Posterior vena cava (tissue), 2 donors: ENCODE results near the gene MRPS23. TPM values are rescaled to one million over a fixed set of nuclear protein-coding genes. Genes with fewer than 3 reads are reported as not detected.

Source experiments
- DNase-seq: peaks from one replicate; pipeline ENCODE4 v3.0.0-alpha.2; 2020; ENCODE audit warnings: low spot score
- intact Hi-C, 2 donors: fragments of 100-400 bp; cut with DNase I; formaldehyde crosslinking; loops; one replicate each; pipeline versions ENCODE4 v1.14.1 to v1.14.2; 2022 to 2023
- long read RNA-seq, 2 donors: library from polyadenylated mRNA; unstranded; transcript quantifications; one replicate each; pipeline ENCODE4 v2.0.0, GENCODE V29; 2020 to 2021
- total RNA-seq, 2 donors: library from RNA; stranded (reverse); fragmentation: NEBNext Ultra II Directional; extraction: Animal tissue kit (Norgen Biotek cat#: 25700); gene quantifications; one replicate each; pipeline ENCODE4 v1.2.1, GENCODE V29; 2021
- donor health status: DM: yes; HTN: yes; CAD: no.
- donor health status: DM: yes; HTN: yes; CAD: no.

MRPS23 gene
- 10 to 100 TPM; 25.2 to 26.5 TPM for total RNA-seq
- long read RNA-seq, donor 1, full-length matches to known transcripts = 4 of 5 reads
- long read RNA-seq, donor 1, partial matches to known transcripts = 1 of 5 reads
- long read RNA-seq, donor 1, other reads (novel, unspliced or antisense) = 0 of 5 reads
- long read RNA-seq, donor 2, full-length matches to known transcripts = 20 of 23 reads
- long read RNA-seq, donor 2, partial matches to known transcripts = 1 of 23 reads
- long read RNA-seq, donor 2, other reads (novel, unspliced or antisense) = 2 of 23 reads

DNA sequence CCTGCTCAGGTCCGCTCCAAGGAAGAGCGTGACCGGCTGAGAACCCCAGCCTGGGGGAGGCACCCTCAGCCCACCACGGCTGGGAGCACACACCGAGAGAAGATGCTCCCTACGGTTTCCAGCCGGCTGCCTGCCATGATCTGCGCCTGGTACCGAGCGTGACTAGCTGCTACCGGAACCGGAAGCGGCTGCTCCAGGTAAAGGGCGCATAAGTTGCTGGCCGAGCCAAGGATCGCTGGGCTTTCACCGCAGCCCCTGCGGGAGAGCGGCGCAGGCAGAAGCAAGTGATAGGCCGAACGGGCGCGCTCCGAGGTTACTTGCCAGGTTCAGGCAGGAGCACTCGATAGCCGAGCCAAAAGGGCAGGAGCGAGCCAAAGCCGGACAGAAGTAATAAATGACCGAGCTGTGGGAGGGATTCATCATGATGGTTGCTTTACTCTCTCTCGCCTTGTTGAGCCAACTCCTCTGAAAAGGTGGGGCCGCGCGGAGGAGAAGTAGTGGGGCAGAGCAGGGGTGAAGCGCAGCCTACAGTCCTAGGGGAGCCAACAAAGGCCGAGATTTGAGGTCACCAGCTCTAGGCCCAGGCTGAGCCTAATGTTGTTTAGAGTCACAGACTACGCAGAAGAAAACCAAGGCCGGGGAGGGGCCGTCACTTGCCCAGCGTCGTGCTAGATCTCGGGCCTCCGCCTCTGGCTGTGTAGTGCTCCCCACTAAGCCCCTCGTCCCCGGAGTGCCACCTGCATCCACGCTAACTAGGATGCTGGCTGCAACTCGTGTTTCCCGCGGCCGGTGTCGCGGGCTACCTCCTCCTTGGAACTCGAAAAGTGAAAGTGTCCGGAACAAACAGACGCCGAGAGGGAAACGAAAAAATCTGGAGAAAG lies at the start of gene MRPS23:
MRPS23 (minus strand) TSS at position 171 of the 881 bp plus-strand sequence; CDS start at position 137, 34 bp downstream.
- DNase-seq = peak; percentile 99
- intact Hi-C loops = loop anchor here in 1 of 2 donors (5.0 kb wide), 1 partner anchor 833 kb away; no protein-coding TSS in a partner anchor

DNA sequence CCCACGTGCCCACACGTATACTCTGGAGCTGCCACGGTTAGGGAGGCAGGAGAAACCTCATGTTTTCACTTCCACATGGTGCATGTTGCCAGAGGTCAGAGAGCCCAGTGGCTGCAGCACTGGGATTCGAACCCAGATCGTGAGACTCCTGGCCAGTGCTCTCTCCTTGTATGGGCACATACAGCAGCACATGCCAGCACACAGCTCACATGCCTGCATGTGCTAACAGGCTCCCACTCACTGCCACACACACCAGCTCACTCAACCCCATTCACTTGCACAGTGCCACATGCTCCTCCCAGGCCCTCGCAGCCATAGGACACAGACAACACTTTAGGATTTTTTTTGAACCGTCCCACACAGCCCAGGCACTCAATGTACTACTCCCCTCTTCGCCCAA lies 49.5 kb upstream of the MRPS23 start:
- intact Hi-C loops = loop anchor here in 1 of 2 donors (10.0 kb wide), 1 partner anchor 55 kb away; the partner anchor contains the start of gene CUEDC1
- no peak for DNase-seq

DNA sequence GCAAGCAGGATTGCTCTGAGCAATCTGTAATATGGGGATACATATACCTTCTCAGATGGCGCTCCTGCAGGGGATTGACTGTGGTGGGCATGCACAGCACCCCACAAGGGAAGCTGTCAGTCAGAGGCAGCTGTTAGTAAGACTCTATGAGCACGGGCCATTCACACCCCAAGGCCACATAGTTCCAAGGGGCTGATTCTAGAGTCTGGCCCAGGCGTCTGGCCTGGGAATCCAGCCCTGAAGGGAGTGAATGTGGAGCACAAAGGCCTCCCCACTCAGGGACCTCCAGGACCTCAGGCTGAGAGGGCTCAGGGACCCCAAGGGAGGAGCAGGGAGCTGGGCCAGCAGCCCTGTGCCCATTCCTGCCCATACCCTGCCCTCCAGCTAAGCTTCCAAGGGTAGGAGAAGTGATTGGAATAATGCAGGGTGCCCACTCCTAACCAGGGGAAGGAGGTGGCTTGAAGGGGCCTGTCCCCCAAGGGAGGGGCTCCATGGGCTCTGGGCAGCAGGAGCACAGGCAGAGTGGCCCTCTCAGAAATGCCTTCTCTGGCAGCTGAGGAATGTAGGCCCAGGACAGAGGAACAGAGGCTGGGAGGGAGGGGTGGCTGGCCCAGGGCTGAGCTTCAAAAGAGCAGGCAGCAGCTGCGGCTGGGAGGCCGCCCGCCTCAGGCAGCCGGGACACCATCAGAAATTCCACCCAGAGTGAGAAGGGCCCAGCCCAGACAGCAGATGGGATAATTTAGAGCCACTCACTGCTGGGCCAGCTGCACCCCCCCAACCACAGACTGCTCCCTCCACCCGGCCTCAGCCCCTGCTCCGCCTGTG lies 48.9 kb upstream of the MRPS23 start:
- DNase-seq = peak; percentile 88
- intact Hi-C loops = loop anchor here in 1 of 2 donors (10.0 kb wide), 1 partner anchor 56 kb away; the partner anchor contains the start of gene CUEDC1

DNA sequence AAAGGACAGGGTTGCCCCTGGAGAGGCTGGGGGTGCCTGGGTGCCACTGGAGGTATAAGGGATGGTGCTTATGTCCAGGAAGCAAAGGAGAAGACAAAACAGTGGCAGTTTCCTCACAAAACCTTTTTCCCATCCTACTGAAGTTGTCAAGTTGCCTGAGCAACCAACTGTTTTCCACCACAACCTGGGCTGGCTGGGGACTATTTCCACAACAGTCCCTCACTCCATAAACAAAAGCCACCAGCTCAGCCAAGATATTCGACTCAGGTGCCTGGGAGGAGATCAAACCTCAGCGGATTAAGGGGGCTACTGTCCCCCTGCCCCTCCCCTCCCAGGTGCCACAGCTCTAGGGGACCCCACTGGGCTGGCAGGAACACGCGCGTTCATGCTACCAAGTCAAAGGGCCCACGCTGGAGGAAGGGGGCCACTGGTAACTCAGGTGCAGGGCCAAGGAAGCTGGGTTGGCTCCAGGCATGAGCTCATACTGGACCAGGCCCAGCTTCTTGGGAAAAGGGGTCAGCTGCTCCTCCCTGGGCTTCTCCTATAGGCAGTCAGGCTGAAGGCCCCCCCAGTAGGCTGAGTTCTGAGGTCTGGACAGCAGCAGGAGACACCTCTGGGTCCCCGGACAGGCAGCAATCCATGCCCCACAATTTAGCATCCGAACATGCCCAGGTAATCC lies 45.7 kb upstream of the MRPS23 start:
- intact Hi-C loops = loop anchor here in 1 of 2 donors (10.0 kb wide), 1 partner anchor 59 kb away; the partner anchor contains the start of gene CUEDC1
- no peak for DNase-seq

DNA sequence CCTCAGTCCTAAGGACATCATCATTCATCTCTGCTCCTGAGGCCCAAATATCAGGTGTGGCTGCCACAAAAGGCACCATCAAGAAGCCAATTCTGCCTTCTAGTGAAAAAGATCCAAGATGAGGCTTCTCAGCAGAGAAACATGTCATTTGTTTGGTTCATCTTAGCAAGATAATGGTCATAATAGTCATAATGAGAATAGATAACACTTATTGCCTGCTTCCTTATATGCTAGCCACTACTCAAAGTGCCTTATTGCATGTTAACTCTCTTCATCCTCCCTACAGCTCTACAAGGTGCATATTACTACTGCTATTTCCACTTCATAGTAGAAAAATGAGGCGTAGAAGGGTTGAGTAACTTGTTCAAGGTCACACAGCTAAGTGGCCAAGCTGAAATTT lies 45.0 kb upstream of the MRPS23 start:
- no peak for DNase-seq
- intact Hi-C loops = loop anchor here (5.0 to 10.0 kb wide), 3 partner anchors 38 to 62 kb away; partner anchors contain the start of gene CUEDC1 (in 2 of the 2)

DNA sequence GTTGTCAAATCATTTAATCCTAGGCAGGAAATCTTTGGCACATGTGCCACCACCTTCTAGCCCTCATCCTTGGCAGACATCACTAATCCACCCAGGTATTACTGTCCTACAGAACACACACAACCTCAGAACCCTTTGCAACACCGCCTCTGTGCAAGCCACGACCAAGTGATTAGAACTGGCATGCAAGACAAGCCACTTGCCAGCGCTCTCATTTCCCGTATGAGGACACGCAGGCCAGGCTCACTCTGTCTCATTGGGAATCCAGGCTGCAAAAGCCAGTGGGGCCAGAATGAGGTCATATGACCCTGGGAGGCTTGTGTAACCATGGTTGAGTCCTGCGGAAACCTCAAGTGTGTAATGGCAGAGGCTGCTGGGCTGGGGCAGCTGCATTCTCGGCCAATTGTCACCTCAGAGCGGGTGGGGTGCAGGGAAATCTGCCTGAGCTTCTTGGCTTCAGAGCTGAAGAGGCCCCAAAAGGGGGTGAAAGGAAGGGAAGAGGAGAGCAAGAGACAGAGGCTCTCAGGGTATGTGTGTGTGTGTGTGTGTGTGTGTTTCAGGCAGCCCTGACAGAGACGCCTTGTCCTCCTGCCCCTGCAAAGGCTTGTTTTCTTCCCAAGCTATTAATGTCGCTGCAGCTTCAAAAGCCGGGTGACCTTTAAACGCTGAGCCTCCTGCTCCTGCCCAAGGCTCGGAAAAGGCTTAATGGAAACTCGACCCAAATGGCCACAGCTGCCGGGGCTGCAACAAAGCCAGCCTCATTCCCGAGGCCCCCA lies 43.2 kb upstream of the MRPS23 start:
- peak; percentile 96 for DNase-seq
- intact Hi-C loops = loop anchor here (5.0 to 10.0 kb wide), 3 partner anchors 36 to 64 kb away; partner anchors contain the start of gene CUEDC1 (in 2 of the 2)

DNA sequence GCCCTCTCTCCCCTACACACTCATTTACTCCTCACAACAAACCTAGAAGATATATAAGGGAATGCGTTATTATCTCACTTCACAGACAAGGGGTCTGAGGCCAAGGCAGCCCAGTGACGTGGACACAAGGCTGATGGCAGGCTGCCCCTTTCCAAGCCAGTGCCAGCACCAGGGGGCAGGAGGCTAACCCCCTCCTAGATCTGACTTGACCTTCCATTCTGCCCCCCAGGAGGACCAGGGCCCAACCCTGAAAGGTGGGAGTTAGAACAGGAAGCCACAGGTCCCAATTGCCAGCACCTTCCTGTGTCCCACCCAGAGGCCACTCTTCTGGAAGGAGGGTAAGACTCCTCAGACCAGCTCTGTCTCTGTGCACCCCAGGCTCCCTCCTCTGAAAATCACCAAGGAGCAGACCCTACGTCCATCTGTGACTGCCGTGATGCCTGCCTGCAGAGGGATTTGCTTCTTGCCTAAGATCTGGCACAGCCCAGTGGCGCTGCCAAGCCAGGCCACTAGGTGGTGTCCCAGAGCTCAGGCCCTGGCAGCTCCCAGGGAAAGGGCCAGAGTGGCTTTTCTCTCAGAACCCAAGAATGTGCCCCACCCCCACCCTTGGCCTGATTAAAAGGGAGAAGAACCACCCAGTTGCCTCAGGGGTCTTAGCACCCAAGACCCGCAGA lies 42.4 kb upstream of the MRPS23 start:
- DNase-seq = peak; percentile 96
- intact Hi-C loops = loop anchor here (5.0 to 10.0 kb wide), 3 partner anchors 35 to 65 kb away; partner anchors contain the start of gene CUEDC1 (in 2 of the 2)

DNA sequence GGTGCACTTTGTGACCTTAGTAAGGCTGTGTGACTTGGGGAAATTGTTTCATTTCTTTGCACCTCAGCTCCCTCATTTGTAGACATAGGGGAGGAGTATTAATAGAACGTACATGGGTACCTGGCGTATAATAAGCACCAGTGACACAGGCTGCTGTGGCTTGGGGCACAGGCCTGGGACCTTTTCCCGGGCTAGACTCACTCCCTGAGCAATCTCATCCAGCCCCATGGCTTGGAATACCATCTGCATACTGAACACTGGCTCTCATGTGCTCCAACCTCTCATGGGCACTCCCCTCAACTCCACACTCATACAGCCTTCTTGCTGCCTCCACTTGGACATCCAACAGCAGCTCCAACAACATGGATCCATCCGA lies 41.0 kb upstream of the MRPS23 start:
- intact Hi-C loops = loop anchor here (5.0 to 10.0 kb wide), 3 partner anchors 34 to 66 kb away; partner anchors contain the start of gene CUEDC1 (in 2 of the 2)
- no peak for DNase-seq

DNA sequence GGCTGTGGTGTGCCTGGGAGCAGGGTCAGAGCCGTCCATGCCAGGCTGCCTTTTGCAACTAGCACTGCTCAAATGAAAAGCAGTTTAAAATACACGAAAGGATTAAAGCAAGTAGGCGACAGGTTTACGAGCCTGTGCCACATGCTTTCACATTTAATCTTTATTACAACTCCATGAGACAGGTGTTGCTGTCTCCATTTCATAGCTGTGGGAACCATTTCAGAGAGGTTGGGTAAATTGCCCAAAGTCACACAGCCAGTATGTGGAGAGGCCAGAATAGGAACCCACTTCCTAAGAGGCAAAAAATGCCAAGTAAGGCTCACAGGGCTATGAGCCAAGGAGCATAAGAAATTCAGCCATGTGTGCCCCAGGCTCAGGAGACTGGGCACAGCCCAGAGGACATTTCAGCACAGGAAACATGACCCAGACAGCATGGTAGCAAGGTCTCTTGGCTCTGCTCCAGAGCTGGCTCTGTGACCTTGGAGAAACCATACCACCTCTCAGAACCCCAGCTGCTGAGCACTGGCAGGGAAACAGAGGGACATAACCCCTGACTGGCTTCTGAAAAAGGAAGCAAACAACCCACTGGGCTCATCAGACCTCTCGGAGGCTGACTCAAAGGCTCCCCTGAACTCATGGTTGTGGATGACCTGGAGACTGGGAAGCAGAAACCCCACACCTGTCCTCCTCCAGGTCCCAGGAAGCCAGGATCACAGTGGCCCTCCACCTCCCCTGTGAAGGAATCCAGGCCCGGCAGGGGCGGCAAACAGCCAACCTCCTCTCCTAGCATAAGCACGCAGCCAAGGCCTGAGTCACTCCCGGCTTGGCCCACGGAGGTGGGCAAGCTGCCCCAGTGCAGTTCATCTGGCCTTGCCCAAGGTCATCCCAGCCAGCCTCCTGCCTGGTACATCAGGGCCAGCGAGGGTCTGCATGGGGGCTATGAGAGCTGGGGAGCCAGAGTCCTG lies 40.3 kb upstream of the MRPS23 start:
- intact Hi-C loops = loop anchor here (5.0 to 10.0 kb wide), 3 partner anchors 33 to 67 kb away; partner anchors contain the start of gene CUEDC1 (in 2 of the 2)
- DNase-seq = peak; percentile 95

DNA sequence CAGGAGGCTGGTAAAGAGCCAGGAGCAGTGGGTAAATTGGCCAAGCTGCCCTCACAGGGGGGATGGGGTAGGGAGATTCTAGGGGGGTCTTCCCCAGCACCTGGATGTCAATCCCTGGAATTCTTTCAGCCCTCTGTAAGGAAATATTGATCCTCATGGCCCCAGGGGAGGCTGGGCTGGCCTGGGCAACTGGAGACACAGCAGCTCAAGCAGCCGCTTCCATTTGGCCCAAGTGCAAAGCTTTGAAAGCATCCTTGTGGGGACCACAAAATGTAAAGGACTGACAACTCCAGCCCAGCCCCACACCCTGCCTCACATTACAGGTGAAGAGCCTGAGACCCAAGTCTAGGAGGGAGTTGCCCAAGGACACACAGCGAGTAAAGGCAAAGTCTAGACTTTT lies 39.4 kb upstream of the MRPS23 start:
- no peak for DNase-seq
- intact Hi-C loops = no loop called here

DNA sequence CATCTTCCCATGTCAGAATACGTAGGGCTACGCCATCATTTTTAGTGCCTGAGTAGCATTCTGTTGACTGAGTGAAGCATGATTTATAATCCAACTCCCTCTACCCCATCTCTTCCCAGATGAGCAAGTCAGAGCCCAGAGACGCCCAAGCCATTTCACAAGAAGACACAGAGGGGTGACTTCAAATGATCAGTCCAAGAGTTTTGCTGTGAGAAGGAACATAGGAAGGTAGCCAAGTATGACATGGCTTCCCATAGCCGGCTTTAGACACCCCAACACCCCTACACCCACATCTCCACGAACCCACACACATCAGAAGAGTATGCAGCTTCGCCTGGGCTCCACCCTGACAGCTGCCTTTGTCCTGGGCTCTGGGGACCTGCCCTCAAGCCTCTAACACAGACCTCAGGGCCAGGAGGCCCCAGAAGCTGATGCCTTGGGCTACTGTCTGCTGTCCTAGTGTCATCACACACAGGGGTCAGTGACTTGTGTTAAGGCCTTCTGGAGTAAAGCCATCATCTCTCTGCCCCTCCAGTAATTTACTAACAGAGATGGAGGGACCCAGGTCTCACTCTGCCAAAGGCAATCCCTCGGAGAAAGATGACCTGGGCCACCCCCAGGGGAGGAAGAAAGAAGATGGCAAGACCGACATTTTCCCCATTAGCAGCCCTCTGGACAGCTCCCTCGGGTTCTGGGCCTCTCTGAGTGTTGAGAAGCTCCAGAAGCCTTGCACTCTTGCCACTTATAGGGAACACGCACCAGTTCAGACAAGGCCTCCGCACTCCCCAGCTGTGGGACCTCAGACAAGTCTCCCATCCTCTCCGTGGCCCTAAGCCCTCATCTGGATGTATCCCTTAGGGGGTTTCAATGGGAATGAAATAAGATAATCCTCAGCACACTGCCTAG lies 38.7 kb upstream of the MRPS23 start:
- intact Hi-C loops = no loop called here
- DNase-seq = no peak

DNA sequence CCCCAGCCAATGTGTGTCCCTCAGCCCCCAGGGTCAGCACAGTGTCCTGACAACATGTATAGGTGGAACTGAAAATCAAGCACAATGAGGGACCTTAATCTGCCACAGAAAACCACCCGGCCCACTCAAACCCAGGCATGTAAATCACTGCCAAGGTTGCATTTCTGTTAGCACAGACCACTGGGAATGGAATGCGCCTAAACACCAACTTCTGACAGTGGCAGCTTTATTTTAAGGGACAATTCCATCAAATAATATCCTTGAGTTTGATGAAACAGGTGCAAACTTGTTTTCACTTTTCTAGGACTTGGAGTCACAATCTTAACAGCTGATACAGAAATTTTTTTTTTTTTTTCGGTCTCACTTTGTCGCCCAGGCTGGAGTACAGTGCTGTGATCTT lies 37.3 kb upstream of the MRPS23 start:
- intact Hi-C loops = no loop called here
- DNase-seq = no peak

DNA sequence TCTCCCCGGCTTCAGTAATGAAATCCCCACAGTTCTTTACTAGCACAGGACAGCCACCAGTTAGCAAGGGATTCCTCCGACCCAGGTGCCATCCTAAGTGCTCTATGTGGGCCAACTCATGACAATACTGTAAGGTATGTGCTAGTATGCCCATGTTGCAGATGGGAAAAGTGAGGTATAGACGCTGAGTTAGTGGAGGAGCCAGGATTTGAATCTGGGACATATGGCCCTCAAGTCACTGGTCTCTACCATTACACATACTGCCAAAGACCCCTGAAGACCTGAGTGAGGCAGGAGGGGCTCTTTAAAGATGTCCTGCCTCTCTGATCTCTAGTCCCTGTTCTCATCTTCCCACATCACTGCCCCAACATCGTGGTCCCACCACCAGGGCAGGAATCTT lies 36.2 kb upstream of the MRPS23 start:
- no peak for DNase-seq
- intact Hi-C loops = no loop called here

DNA sequence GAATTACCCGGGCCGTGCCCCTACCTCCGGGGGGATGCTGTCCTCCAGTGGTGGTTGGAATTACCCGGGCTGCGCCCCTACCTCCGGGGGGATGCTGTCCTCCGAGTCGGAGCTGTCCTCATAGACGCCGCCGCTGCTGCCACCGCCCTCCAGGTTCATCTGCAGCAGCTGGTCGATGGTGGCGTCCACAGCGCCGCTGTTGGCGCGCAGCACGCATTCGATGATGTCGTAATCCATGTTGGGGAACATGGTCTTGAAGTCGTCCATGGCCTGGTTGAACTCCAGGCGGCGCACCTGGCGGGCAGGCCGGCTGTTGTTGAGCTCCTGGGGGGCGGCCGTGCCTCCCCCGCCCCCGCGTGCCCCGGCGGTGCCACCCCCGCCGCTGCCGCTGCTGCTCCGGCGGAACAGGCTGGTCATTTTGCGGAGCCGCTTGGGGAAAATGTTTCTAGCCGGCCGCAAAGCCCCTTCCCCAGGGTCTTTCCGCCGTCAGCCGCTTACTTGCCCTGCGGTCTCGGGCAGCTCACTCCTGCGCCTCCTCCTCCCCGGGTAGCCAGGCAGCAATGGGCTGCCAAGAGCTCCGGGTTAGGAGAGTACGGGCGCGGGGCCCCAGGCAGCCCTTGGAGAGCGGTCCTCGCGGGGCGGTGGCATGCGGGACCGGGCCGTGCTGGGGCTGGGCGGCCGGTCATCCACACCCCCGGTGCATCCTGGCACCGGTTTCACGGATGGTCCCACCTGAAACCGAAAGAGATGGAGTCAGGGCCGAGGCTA lies 35.5 kb upstream of the MRPS23 start:
- intact Hi-C loops = no loop called here
- no peak for DNase-seq
